Superior temporal gyrus (tissue), 1 donor: ENCODE results near the gene SRRT.

Source experiments
- DNase-seq: peaks from one replicate; pipeline ENCODE4 v3.0.0-alpha.2; 2016; ENCODE audit errors: extremely low spot score

The SRRT gene, protein sequence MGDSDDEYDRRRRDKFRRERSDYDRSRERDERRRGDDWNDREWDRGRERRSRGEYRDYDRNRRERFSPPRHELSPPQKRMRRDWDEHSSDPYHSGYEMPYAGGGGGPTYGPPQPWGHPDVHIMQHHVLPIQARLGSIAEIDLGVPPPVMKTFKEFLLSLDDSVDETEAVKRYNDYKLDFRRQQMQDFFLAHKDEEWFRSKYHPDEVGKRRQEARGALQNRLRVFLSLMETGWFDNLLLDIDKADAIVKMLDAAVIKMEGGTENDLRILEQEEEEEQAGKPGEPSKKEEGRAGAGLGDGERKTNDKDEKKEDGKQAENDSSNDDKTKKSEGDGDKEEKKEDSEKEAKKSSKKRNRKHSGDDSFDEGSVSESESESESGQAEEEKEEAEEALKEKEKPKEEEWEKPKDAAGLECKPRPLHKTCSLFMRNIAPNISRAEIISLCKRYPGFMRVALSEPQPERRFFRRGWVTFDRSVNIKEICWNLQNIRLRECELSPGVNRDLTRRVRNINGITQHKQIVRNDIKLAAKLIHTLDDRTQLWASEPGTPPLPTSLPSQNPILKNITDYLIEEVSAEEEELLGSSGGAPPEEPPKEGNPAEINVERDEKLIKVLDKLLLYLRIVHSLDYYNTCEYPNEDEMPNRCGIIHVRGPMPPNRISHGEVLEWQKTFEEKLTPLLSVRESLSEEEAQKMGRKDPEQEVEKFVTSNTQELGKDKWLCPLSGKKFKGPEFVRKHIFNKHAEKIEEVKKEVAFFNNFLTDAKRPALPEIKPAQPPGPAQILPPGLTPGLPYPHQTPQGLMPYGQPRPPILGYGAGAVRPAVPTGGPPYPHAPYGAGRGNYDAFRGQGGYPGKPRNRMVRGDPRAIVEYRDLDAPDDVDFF

DNA sequence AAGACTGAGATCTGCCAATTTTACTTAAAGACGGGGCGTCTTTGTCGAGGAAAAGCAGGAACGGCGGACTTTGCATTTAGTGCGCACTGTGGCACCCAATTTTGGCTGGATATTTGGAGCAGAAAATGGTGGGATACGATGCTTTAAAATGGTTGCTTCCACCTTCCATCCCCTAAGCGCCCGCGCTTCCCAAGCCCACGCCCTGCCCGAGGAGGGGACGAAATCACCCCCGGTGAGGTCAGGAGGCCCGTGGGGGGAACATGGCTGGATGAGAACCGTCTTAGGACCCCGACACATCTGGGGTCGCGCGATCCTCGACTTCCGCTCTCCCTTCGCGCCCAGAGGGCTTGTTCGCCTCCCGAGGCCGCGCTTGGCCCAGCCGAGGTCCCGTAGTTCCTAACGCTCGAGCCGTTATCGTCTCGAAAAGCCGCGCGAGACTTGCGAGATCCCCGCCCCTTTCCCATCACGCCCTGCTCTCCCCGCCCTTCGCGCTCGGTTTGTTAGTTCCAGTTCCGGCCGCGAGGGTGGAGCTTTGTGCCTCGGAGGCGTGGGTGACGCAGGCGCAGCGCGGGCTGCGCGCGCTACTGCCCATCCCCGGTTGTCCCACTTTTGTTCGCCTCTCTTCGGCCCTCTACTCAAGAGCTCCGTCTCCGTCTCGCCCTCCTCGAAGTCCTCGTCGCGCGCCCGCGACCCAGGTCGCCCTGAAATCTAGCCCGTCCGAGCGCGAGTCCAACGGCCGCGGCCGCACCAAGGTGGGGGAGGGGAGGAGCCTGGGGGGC lies at the start of gene SRRT:
Gene SRRT (plus strand): TSS at position 527 of the 779 bp plus-strand sequence. CDS start 488 bp downstream, outside the sequence.
- DNase-seq: peak; percentile 99

DNA sequence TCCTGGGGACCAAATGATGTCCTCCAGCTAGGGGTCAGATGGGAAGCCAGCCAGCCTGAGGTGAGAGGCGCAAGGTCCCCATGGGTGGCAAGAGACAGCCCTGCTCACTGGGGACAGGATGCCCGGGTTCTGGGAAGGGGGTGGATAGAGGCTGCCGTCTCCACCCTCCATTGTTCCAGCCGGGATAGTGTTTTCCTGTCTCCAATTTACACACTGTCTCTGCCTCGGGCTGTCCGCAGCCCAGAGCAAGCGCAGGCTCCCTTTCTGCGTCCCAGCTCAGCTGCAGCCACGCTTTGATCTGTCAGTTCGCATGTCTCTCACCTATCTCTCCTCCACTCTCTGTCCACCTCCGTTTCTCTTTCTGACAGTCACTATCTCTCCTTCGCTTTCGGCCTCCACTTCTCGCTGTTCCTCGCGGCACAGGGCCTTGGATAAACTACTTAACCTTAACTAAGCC lies 49.7 kb upstream of the SRRT start:
- DNase-seq: no peak

DNA sequence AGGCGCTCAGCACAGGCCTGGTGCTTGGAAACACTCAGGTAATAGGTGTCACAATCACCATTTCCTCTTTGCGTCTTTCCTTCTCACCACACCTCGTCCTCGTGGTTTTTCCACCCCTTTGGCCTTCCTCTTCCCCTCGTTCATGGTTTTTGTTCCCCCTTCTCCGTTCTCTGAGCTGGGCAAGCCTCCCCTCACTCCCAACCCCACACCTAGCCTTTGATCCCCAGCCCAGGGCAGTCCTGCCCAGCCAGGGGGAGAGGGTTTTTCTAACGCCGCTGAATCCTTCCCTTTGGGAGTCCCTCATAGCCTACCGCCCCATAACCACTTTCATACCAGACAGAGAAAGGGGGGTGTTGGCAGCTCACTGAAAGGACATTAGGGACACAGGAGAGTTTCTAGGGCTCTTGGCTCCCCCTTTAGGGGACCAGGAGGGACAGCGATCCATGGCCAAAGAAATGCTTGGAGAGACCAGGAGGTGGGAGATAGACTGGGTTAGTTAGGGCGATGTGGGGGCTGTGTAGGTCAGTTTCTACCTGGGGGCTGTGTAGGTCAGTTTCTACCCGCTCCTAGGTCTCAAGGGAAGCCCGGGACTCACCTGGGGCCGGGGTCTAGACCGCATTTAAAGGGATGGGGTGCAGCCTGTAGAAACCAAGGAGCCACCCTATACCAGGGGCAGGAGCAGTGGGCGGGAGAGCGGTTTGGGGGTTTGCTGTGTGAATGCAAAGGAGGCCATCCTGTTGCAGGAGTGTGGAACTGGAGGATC lies 49.0 kb upstream of the SRRT start:
- DNase-seq: no peak

DNA sequence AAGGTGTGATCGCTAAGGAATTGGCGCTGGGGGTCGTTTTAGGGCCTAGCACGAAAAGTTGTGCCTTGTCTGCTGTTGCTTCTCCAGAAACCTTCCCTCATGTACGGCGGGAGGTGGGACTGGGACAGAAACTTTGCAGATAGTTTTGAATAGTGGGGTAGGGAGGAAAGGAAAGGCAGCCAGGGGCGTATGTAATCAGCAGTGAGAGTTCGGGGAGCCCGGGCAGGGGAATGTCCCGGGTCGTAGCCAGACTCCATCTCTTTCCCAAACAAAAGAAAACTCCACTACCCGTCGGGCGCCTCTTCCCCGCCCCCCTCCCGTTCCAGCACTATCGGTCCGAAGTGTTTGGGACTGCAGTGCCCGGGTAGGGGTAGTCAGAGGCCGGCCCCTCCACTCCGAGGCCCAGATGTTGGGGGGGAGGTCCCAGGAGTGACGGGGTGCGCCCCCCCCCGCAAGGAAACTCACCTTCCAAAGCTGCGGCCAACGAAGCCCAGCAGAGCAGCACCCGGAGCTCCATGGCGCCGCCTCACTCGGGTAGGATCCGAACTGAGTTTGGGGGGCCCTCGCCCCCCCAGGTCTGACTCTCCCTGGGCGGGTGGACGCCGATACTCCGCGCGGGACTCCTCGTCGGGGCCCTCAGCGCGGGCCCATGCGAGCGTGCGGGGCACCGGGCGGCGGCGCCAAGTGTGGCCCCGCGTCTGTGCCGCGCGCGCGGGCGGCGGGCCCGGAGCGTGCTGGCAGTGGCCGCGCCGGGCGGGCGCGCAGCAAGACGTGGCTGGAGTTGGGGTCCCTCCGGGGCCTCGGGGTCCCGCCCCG lies 48.2 kb upstream of the SRRT start:
- no peak for DNase-seq

DNA sequence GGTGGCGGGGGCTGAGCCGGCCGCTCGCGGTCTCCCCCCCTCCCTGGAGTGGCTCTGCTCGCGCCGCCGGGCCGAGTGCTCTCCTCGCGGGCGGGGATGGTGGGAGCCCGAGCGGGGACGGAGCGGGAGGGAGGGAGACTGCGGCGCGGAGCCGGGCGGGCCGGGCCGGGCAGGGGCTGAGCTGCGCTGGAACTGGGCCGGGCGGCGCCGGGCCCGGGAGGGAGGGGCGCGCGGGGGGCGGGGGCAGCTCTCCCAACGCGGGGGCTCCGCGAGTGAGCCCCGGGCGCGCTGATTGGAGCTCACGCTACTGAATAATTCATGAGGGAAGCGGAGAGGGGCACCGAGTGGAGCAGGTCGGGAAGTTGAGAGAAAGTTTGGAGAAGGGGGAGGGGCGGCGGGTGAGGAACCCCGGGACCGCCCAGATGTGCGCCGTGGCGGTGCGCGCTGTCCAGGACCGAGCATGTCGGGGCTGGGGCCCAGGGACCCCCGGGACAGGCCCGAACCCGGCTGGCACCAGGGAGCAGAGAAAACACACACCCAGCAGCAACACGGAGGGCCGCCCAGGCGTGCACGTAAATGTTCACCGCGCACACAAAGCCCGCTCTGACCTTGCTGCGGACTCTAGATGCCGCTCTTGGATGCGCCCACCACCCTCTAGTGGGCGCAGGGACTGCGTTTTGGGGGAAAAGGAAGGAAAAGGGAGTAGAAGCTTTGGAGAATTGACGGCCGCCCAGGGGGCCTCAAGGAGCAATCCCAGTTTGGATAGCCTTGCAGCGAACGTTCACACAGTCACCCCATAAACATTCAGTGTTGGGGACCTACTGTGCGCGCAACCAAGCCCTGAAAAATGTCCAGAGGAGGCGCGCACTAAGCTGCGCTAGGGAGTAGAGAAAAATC lies 47.3 kb upstream of the SRRT start, which contains the start of gene EPHB4:
Gene EPHB4 (minus strand): TSS at position 194 of the 897 bp plus-strand sequence. CDS start 493 bp downstream, outside the sequence.
- no peak for DNase-seq

DNA sequence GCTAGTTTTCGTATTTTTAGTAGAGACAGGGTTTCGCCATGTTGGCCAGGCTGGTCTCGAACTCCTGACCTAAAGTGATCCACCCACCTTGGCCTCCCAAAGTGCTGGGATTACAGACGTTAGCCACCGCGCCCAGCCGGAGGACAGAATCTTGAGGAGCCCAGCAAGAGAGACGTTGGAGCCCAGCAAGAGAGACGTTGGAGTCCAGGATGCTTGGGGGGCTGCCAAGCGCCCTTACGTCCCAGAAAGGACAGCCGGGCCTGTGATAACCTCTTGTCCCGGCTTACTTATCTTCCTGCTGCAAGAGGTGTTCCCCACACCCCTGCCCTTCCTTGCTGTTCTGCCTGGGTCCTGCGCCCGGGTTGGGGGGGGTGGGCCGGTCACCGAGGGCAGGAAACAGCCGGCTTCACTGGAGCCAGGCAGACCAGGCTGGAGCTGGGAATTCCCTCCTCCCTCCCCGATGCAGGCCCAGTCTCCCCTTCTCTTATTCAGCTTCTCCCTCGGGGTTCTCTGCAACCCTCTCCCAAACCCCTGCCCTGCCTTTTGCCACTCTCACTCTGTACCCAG lies 45.7 kb upstream of the SRRT start:
- DNase-seq: no peak

DNA sequence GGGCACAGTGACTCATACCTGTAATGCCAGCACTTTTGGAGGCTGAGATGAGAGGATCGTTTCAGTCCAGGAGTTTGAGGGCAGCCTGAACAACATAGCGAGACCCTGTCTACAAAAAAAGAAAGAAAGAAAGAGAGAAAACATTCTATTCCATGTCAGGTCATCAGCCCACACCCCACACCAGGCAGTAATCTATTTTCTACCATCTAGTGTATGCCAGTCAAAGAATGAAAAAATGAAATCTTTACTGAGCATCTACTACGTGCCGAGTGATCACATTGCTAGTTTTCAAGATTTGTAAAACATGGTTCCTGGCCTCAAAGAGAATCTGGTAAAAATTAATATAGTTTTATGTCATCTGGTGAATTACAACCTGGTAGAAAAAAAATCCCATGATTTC lies 44.5 kb upstream of the SRRT start:
- no peak for DNase-seq

DNA sequence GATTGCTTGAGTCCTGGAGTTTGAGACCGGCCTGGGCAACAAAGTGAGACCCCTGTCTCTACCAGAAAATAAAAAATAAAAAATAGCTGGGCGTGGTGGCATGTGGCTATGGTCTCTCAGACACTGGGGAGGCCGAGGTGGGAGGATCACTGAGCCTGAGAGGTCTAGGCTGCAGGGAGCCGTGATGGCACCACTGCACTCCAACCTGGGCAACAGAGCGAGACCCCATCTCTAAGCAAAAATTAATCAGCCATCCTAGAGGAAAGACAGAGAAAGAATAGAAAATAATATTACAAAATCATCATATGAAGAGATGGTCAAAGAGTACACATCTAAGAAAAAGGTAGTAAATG lies 42.6 kb upstream of the SRRT start:
- no peak for DNase-seq

DNA sequence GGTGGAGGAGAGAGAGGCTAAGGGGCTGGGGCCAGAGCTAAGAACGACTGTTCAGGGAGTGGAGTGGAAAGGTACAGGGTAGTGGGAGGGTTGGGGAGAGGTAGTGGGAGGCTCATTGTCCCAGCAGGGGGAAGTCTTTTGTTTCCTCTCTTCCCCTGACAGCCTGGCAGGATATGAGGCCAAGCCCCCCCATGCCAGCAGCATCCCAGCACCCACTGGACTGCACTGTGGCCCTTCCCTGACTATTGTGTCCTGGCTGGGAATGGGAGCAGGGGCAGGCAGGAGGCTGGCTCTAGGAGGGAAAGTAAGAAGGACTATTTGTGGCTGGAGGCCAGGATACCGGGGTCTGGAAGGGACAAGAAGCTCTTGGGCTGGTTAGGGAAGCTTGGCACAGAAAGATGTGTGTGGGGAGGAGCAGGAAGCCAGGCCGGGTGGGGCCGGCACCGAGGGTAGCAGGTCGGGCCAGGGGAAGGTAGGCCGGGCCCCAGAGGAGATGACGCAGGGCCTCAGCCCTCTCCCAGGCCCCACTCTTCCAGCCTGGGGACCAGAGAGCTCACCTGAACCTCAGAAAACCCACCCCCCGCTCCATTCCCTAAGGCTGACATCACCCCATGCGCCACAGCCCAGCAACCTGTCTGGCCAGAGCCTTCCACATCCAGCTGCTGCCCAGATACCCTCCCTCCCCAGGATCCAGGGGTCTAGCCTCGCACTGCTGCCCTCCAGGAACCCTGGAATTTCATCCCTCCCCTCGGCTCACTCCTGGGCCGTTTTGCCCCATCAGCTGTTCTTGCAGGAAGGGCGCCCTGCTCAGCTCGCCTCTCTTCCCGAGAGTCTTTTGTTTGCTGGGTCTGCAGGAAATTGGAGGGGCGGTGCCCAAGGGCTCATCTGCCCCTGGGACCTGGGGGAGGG lies 38.7 kb upstream of the SRRT start:
- no peak for DNase-seq

DNA sequence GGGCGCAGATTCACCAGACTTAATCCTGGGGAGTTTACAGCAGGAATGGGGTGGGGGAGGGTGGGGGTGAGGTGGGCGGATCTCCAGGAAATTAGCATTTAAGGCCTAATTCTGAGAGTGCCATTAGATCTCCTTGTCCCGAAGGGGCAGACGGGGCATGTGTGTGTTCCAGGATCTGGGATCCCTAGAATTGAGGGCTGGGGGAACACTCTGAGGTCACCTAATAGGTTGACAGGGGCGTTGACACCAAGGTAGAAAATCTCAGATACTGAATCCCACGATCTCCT lies 38.1 kb upstream of the SRRT start:
- no peak for DNase-seq

DNA sequence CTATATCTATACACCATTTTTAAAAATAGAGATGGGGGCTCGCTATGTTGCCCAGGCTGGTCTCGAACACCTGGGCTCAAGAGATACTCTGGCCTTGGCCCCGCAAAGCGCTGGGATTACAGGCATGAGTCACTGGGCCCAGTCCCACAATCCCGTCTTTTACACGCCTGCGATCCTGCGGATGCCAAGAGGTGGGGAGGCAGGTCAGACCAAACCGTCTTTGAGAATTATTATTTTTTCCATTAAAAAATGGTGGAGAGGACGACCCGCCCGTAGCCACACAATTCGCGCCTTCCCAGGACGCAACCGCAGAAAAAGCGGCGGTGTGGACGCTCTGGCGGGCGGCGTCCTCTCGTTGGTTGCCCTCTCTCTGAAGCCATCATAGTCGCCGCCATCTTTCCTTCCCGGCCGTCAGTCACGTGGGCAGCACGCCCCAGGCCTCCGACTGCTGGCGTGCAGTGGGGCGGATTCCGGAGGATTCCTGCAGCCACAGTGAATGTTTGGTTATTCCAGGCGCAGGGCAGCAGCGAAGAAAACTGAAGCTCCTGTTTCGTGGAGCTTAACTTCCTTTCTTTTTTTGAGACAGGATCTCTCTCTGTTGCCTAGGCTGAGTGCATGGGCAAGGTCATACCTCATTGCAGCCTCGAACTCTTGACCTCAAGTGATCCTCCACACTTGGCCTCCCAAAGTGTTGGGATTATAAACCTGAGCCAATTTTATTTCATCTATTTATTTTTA lies 37.6 kb upstream of the SRRT start:
- peak; percentile 96 for DNase-seq

DNA sequence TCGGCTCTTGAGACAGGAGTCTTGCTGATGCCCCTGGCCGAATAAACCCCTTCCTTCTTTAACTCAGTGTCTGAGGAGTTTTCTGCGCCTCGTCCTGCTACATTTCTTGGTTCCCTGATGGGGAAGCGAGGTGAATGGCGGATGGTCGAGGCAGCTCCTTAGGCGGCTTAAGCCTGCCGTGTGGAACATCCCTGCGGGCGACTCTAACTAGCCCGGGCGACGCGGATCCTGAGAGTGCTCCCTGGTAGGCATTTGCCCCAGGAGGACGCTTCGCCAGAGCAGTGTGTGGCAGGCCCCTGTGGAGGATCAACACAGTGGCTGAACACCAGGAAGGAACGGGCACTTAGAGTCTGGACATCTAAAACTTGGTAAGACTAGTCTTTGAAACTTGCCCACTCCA lies 35.5 kb upstream of the SRRT start:
- no peak for DNase-seq

DNA sequence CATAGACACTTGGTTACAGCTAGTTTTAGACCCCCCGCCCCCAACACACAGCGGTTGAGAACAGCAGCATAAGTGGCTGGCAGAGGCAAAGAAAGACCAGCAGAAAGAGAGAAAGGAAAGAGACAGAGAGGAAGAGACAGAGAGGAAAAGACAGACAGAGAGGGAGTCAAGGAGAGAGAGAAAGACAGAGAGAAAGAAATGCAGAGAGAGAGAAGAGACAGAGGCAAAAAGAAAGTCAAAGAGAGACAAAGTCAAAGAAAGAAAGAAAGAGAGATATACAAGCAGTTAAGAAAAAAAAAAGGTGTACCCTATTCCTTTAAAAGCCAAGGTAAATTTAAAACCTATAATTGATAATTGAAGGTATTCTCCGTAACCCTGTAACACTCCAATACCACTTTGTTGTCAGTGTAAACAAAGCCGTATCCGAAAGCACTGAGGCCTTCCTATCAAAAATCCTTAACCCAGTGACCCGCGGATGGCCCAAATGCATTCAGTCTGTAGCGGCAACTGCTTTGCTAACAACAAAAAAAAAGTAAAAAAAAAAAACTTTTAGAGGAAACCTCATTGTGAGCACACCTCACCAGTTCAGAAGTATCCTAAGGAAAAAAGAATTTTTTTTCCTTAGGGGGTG lies 34.3 kb upstream of the SRRT start:
- DNase-seq: no peak

DNA sequence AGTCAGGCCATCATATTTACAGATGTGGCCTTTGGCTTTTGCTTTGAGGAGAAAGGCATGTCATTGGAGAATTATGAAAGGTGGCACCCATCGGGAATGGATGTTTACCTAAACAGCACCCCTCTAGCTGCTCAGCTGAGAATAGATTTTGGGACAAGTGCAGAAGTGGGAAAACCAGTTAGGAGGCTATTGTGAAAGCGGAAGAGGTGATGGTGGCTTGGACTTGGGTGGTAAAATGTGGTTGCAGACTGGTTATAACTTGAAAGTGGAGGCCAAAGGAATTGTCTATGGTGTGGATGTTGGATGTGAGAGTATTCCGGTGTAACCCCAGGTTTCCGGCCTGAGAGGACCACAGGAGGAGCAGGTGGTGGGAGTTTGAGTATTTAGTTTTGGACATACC lies 27.5 kb upstream of the SRRT start:
- DNase-seq: no peak

DNA sequence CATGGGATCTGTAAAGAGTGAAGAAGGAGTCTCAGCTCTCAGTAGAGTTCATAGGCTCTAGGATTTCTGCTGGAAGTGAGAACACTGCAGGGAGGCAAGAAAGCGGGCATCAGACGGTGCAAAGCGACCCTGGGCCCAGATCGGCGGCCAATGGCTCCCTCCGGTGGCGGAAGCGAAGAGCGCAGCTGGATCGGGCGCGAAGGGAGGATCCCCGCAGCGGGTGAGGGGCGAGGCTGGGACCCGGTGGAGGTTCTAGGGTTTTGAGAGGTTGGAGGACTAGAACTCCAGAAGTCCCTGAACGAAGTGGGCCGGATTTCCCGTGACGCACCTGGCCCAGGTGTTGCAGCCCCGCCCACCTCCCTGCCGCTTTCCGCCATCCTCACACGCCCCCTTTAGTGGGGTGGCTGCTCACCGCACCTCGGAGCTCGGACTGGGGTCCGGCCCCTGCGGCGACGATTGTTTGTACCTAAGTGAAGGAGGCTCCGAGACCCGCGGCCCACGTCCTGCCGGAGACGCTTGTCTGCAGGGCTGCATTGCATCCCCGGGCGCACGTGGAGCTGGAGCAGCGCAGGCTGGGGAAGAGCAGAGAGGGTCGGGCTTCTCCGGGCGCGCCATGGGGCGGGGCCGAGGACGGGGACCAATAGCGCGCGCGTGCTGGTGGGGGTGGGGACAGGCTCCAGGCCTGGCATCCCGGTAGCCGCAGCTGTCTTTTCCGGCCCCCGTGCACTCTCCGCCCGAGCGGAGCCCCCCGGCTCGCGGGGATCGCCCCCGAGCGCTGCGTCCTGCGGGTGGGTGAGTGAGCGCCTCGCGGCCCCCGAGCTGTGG lies 22.6 kb upstream of the SRRT start, which contains the start of gene SLC12A9:
Gene SLC12A9 (plus strand): TSS at position 666 of the 825 bp plus-strand sequence. CDS start 1,485 bp downstream, outside the sequence.
- DNase-seq: peak; percentile 85
